GM19240 (cell line): ENCODE data around the gene CIROP.
"Not testable (repeated sequence)": the region's sequence is repeated elsewhere in the genome, so short reads cannot be mapped to it uniquely, and the experiment has no call there.

ENCODE experiments used
- DNase-seq: peaks from one replicate; pipeline ENCODE4 v3.0.0; 2011; ENCODE audit warnings: low spot score; ENCODE audit not compliant: insufficient read length

The CIROP gene

GRCh38 chr14:23114669-23115038 is 9.9 kb upstream of the CIROP start:
- DNase-seq = no peak

GRCh38 chr14:23114120-23114458 is 9.3 kb upstream of the CIROP start:
- DNase-seq = no peak

GRCh38 chr14:23113431-23114119 is 8.8 kb upstream of the CIROP start:
- DNase-seq = no peak

- no peak for DNase-seq
These were observed 7.8 kb upstream of the CIROP start for GRCh38 chr14:23112359-23113178.

- no peak for DNase-seq
These were observed 6.0 kb upstream of the CIROP start for GRCh38 chr14:23110579-23111365.

GRCh38 chr14:23109769-23110168 is 5.0 kb upstream of the CIROP start:
- DNase-seq = no peak

- not testable (repeated sequence) for DNase-seq
These were observed 3.4 kb upstream of the CIROP start for GRCh38 chr14:23108169-23108568.

- not testable (repeated sequence) for DNase-seq
These were observed 2.8 kb upstream of the CIROP start for GRCh38 chr14:23107620-23108019.

GRCh38 chr14:23106747-23107045 is 1.9 kb upstream of the CIROP start:
- DNase-seq = no peak

GRCh38 chr14:23105348-23105824 is 597 bp upstream of the CIROP start:
- no peak for DNase-seq

GRCh38 chr14:23104070-23104590 is 659 bp downstream of the CIROP start:
- no peak for DNase-seq

- DNase-seq = no peak
These were observed 1.2 kb downstream of the CIROP start for GRCh38 chr14:23103581-23103980.

GRCh38 chr14:23102801-23103200 is 2.0 kb downstream of the CIROP start:
- DNase-seq = no peak

GRCh38 chr14:23101986-23102625 is 2.7 kb downstream of the CIROP start:
- no peak for DNase-seq

GRCh38 chr14:23101213-23101970 is 3.4 kb downstream of the CIROP start:
- no peak for DNase-seq

- DNase-seq = no peak
These were observed 5.5 kb downstream of the CIROP start for GRCh38 chr14:23099212-23099861.

- DNase-seq = no peak
These were observed 7.0 kb downstream of the CIROP start for GRCh38 chr14:23097786-23098185.

- DNase-seq = peak; percentile 91
These were observed 9.3 kb downstream of the CIROP start, which contains the start of gene C14orf119 for GRCh38 chr14:23095196-23096108. Gene C14orf119 (plus strand): TSS chr14:23095505. CDS start chr14:23097659, 2,154 bp downstream.

- DNase-seq = peak; percentile 48
These were observed 10.1 kb downstream of the CIROP start, which contains the start of gene ACIN1 for GRCh38 chr14:23094666-23095195. Gene ACIN1 (minus strand): TSS chr14:23095136. CDS start chr14:23095112, 24 bp downstream.
